ENCODE measurements around the gene CDCA4.

The CDCA4 gene

DNA sequence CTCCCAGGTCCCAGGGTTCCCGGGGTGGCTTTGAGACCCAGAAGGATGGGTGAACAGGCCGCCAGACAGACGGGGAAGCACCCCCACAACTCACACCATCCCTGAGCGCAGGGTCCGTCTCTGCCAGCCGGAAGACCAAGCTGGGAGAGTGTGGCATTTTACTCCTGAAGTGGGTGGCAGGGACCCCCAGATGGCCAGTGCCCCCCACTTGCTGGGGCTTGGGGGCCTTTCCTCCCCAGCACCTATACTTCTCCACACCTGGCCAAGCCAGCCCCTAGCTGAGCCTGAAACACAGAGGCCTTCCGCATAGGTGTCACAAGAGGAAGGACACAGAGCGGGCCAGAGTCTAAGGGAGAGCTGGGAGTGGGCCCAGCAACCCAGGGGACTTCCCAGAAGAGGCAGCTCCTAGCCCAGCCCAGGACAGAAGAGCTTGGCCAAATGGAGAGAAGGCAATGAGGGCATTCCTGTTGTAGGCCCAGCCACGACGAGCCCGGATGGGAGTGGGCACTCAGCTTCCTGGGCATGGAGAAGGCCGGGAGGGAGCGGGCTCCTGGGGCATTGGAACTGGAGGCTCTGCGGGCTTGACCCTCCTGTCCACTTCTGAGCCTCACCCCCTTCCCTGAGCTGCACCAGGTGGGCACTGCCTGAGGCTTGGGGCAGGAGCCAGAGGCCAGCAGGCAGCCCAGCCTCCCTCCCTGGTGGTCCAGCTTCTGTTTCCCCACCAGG lies 46.1 kb downstream of the CDCA4 start:
- no peak overlapping the region for H3K4me3 ChIP-seq (ENCODE audit: control insufficient read depth, low read depth, low read length)
- no peak for DNase-seq (ENCODE audit: low read depth)
- TF ChIP-seq, protein P1, sequence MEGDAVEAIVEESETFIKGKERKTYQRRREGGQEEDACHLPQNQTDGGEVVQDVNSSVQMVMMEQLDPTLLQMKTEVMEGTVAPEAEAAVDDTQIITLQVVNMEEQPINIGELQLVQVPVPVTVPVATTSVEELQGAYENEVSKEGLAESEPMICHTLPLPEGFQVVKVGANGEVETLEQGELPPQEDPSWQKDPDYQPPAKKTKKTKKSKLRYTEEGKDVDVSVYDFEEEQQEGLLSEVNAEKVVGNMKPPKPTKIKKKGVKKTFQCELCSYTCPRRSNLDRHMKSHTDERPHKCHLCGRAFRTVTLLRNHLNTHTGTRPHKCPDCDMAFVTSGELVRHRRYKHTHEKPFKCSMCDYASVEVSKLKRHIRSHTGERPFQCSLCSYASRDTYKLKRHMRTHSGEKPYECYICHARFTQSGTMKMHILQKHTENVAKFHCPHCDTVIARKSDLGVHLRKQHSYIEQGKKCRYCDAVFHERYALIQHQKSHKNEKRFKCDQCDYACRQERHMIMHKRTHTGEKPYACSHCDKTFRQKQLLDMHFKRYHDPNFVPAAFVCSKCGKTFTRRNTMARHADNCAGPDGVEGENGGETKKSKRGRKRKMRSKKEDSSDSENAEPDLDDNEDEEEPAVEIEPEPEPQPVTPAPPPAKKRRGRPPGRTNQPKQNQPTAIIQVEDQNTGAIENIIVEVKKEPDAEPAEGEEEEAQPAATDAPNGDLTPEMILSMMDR (IDR thresholded peaks at IDR 0.05; ENCODE audit: control insufficient read depth, insufficient read depth, low read depth, low read length, missing control alignments): no peak

- no peak overlapping the region for H3K4me3 ChIP-seq (ENCODE audit: control insufficient read depth, low read depth, low read length)
- DNase-seq (ENCODE audit: low read depth): no peak
- TF ChIP-seq, protein P1 (IDR thresholded peaks at IDR 0.05; ENCODE audit: control insufficient read depth, insufficient read depth, low read depth, low read length, missing control alignments): no peak
Measured at GRCh38 chr14:104974146-104974541, 46.7 kb downstream of the CDCA4 start.

DNA sequence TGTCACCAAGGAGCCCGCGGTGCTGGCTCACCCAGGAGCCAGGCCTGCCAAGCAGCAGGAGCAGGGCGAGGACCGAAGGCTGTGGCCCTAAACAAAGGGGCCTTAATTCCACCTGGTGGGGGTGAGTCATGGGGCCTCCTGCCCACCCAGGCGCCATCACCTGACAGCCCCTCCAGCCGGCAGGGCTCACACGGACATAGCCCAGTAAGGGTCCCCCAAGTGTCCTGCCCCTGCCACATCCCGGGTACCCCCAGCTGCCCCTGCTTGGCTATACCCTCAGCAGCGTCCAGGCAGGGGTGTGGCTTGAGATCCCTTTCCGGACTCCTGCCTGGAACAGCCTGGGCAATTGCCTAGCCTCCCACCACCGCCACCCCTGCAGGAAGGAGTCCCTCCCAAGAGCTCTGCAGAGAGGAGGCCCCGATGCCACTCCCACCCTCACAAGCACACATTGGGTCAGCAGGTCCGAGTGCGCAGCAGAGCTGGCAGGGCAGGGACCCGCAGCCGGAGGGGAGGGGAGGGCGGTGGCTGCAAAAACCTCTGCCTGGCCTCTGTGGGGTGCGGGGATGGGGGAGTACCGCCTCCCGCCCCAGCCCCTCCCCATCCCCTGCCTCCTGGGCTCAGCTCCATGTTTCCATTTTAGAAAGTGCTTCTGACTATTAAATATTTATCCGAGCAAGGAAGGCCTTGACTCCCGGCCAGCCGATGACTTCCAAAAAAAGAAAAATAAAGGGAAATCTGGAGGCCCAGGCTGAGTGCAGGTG lies 47.3 kb downstream of the CDCA4 start:
- no peak for DNase-seq (ENCODE audit: low read depth)
- TF ChIP-seq, protein P1 (IDR thresholded peaks at IDR 0.05; ENCODE audit: control insufficient read depth, insufficient read depth, low read depth, low read length, missing control alignments): no peak
- peak overlapping the region; percentile 23 for H3K4me3 ChIP-seq (ENCODE audit: control insufficient read depth, low read depth, low read length)

GRCh38 chr14:104973135-104973384 lies 47.8 kb downstream of the CDCA4 start:
- peak; percentile 67 for DNase-seq (ENCODE audit: low read depth)
- TF ChIP-seq, protein P1 (IDR thresholded peaks at IDR 0.05; ENCODE audit: control insufficient read depth, insufficient read depth, low read depth, low read length, missing control alignments): no peak
- H3K4me3 ChIP-seq (ENCODE audit: control insufficient read depth, low read depth, low read length): no peak overlapping the region

DNA sequence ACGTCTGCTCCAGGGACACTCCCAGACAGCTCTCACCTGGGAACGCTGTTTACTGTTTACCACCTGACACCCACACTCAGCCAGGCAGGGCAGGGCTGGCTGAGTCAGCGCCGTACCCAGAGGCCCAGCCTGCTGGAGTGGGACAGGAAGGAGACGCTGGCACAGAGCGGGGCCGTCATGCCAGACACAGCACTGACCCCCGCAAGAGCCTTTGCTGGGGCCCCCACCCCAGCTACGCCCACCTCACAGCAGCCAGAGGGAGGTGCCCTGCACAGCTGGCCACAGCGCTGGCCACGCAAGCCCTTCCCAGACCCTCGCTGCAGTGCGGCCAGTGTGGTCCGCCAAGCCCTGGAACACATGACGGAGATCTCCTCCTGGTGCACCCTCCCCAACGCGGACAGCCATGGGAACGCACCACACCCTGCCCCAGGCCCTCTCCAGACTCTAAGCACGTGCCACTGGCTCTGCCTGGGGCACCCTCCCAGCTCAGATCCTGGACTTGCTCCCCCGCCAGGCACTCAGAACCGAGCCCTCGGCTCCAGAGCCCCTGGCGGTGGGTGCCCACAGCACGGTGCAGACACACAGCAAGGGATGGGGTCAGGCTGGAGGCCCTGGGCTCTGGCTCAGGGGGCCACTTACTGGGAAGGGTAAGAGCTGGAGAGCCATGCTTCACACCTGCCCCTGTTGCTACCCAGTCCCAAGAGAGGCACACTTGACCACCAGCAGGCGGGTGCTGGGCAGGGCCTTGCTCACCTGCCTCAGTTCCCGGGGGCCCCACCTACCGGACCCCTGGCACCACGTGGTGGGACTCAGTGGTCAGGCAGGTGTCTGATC lies 48.4 kb downstream of the CDCA4 start:
- DNase-seq (ENCODE audit: low read depth): no peak
- no peak overlapping the region for H3K4me3 ChIP-seq (ENCODE audit: control insufficient read depth, low read depth, low read length)
- TF ChIP-seq, protein P1 (IDR thresholded peaks at IDR 0.05; ENCODE audit: control insufficient read depth, insufficient read depth, low read depth, low read length, missing control alignments): no peak

GRCh38 chr14:104971447-104972240 lies 49.2 kb downstream of the CDCA4 start:
- no peak overlapping the region for H3K4me3 ChIP-seq (ENCODE audit: control insufficient read depth, low read depth, low read length)
- DNase-seq (ENCODE audit: low read depth): no peak
- TF ChIP-seq, protein P1 (IDR thresholded peaks at IDR 0.05; ENCODE audit: control insufficient read depth, insufficient read depth, low read depth, low read length, missing control alignments): no peak
